ENCODE results near the gene JPT1. TPM values are rescaled to one million over a fixed set of nuclear protein-coding genes. Genes with fewer than 3 reads are reported as not detected.
A peak's percentile ranks its signal among the peaks of the same experiment; 100 is the strongest.

JPT1 gene
- total RNA-seq, 1 donor from 2014 or later = 271 TPM

DNA sequence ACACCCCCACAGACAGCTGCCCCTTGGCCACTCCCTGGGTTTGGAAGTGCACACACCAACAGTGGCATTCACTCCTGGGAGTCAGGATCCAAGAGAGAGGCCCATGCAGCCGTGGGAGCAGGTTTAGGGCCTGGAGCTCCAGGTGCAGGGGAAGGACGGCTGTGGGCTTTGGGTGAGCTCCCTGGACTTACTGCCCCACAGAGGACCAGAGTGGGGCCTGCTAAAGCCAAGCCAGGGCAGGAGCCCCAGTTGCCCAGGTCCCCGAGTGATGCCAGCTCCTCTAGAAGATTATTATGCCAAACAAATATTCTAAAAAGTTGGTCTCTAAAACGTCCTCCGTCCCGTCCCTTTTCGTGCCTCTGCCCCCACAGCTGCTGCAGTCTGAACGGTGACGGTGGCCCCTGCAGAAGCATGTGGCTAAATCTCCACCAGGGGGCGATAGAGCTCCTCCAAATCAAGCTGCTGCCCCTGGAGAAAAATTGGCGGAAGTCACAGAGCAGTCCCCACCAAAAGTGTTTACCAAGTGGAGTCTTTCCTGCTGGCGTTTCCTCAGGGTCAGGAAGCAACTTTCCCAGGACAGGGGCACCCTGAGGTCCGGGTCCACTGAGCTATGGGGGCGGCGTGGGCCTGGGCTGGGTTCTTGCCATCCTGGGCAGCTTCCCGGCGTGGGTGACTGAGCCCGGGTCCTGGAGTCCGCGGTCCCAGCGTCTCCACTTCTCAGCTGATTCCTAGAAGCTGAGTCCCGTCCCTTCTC lies 40.3 kb downstream of the JPT1 start:
- Mint-ChIP-seq H3K9me3 (no peaks in the 10 kb centered on the region), H3K4me3 (peak overlapping the region; percentile 89), H3K27ac (peak overlapping the region; percentile 90), H3K36me3 (ENCODE audit: low read depth) (peaks cover 28% of the 10 kb centered on the region), H3K27me3 (no peaks in the 10 kb centered on the region), H3K4me1 (peaks cover 33% of the 10 kb centered on the region)
- peak; percentile 96 for DNase-seq
- intact Hi-C loops (cut with micrococcal nuclease) = loop anchor here (1.0 to 10.0 kb wide), 5 partner anchors 17 to 149 kb away; partner anchors contain the start of genes JPT1 and NT5C

DNA sequence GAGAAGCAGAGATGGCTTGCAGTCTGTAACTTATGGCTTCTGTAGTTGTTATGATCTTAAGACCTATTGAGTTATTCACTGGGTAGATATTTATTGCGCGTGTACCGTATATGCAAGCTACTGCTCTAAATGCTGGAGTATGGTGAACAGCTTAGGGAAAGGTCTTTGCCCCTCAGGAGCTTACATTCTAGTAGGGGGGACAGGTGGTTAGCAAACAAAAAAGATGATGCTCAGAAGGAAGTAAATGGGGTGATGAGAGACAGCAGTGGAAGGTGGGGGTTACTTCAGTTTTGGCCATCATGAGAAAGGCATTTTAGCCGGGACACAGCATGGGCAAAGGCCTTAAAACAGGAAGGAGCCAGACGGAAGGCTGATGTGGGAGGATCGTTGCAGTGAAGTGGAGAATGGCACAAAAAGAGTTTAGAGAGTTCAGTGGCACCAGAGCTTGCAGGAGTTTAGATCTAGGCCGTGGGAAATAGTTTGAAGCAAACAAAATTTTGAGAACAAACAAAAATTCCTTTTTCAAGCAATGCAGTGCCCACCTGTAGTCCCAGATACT lies 42.5 kb downstream of the JPT1 start:
- no peak for DNase-seq
- Mint-ChIP-seq H3K27ac (peak overlapping the region; percentile 80), H3K4me3 (peak overlapping the region; percentile 94), H3K36me3 (ENCODE audit: low read depth) (peaks cover 18% of the 10 kb centered on the region), H3K4me1 (peaks cover 34% of the 10 kb centered on the region), H3K27me3 (no peaks in the 10 kb centered on the region), H3K9me3 (no peaks in the 10 kb centered on the region)
- intact Hi-C loops (cut with micrococcal nuclease) = loop anchor here (5.0 to 10.0 kb wide), 2 partner anchors 40 to 147 kb away; partner anchors contain the start of gene JPT1

DNA sequence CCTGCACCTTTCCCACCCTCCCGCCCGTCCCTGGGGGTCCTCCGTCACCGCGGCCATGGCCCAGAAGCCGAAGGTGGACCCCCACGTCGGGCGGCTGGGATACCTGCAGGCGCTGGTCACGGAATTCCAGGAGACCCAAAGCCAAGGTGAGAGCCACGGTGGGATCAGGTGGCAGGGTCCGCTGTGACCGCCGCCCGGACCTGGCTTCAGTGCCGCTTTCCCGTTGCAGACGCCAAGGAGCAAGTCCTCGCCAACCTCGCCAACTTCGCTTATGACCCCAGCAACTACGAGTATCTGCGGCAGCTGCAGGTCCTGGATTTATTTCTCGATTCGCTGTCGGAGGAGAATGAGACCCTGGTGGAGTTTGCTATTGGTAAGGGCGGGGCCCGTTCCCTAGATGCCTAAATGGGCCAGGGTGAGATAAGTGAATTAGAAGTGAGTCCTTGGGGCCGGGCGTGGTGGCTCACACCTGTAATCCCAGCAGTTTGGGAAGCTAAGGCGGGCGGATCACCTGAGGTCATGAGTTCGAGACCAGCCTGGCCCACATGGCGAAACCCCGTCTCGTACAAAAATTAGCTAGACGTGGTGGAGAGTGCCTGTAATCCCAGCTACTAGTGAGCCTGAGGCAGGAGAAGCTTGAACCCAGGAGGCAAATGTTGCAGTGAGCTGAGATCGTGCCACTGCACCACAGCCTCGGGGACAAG lies 43.9 kb downstream of the JPT1 start:
- no peaks in the 10 kb centered on the region for H3K27me3 Mint-ChIP-seq
- H3K36me3 Mint-ChIP-seq (ENCODE audit: low read depth) = peaks cover 15% of the 10 kb centered on the region
- no peaks in the 10 kb centered on the region for H3K9me3 Mint-ChIP-seq
- intact Hi-C loops (cut with micrococcal nuclease) = loop anchor here (5.0 to 10.0 kb wide), 2 partner anchors 42 to 146 kb away; partner anchors contain the start of gene JPT1
- H3K4me3 Mint-ChIP-seq = peak overlapping the region; percentile 94
- H3K4me1 Mint-ChIP-seq = peaks cover 36% of the 10 kb centered on the region
- peak overlapping the region; percentile 81 for H3K27ac Mint-ChIP-seq
- DNase-seq = peak; percentile 74

- DNase-seq = peak; percentile 99
- H3K36me3 Mint-ChIP-seq (ENCODE audit: low read depth) = peaks cover 11% of the 10 kb centered on the region
- intact Hi-C loops (cut with micrococcal nuclease) = loop anchor here (2.0 to 10.0 kb wide), 4 partner anchors 23 to 145 kb away; partner anchors contain the start of genes ATP5PD, JPT1, KCTD2 and SLC16A5
- H3K27me3 Mint-ChIP-seq = no peaks in the 10 kb centered on the region
- no peaks in the 10 kb centered on the region for H3K9me3 Mint-ChIP-seq
- H3K4me3 Mint-ChIP-seq = peak within 1 kb of the TSS; percentile 94
- H3K27ac Mint-ChIP-seq = peak within 1 kb of the TSS; percentile 83
- H3K4me1 Mint-ChIP-seq = peaks cover 31% of the 10 kb centered on the region
Measured at GRCh38 chr17:75109407-75110233, 44.7 kb downstream of the JPT1 start, which contains the start of gene ARMC7. ARMC7 (plus strand) TSS chr17:75109969; CDS start chr17:75110289, 320 bp downstream.

DNA sequence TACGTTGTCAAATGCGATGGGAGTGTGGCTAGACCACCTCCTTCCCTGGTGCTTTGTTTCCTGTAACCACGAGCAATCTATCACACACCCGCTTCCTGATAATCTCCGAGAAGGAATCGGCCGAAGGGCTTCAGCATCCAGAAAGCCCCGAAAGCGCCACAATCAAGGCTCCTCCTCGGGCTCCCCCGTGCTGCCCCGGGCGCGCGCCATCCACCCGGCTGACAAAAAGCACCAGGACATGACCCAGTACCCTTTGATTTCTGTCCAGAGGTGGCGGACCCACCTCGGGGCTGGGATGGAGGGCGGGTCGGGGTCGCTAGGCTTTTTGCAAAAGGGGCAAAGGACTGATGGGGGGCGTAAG lies 45.3 kb downstream of the JPT1 start:
- peak overlapping the region; percentile 94 for H3K4me3 Mint-ChIP-seq
- no peaks in the 10 kb centered on the region for H3K27me3 Mint-ChIP-seq
- H3K4me1 Mint-ChIP-seq = peaks cover 25% of the 10 kb centered on the region
- peak overlapping the region; percentile 41 for H3K27ac Mint-ChIP-seq
- H3K9me3 Mint-ChIP-seq = no peaks in the 10 kb centered on the region
- intact Hi-C loops (cut with micrococcal nuclease) = loop anchor here (2.0 kb wide), 2 partner anchors 22 to 62 kb away; partner anchors contain the start of genes ATP5PD, KCTD2 and SLC16A5
- DNase-seq = no peak
- peaks cover 8% of the 10 kb centered on the region for H3K36me3 Mint-ChIP-seq (ENCODE audit: low read depth)

GRCh38 chr17:75108193-75108592 lies 46.1 kb downstream of the JPT1 start:
- H3K4me1 Mint-ChIP-seq = peaks cover 21% of the 10 kb centered on the region
- H3K9me3 Mint-ChIP-seq = no peaks in the 10 kb centered on the region
- H3K27me3 Mint-ChIP-seq = no peaks in the 10 kb centered on the region
- intact Hi-C loops (cut with micrococcal nuclease) = loop anchor here (2.0 kb wide), 2 partner anchors 21 to 61 kb away; partner anchors contain the start of genes ATP5PD, KCTD2 and SLC16A5
- H3K27ac Mint-ChIP-seq = no peak overlapping the region
- H3K4me3 Mint-ChIP-seq = peak overlapping the region; percentile 94
- no peak for DNase-seq
- peaks cover 7% of the 10 kb centered on the region for H3K36me3 Mint-ChIP-seq (ENCODE audit: low read depth)

DNA sequence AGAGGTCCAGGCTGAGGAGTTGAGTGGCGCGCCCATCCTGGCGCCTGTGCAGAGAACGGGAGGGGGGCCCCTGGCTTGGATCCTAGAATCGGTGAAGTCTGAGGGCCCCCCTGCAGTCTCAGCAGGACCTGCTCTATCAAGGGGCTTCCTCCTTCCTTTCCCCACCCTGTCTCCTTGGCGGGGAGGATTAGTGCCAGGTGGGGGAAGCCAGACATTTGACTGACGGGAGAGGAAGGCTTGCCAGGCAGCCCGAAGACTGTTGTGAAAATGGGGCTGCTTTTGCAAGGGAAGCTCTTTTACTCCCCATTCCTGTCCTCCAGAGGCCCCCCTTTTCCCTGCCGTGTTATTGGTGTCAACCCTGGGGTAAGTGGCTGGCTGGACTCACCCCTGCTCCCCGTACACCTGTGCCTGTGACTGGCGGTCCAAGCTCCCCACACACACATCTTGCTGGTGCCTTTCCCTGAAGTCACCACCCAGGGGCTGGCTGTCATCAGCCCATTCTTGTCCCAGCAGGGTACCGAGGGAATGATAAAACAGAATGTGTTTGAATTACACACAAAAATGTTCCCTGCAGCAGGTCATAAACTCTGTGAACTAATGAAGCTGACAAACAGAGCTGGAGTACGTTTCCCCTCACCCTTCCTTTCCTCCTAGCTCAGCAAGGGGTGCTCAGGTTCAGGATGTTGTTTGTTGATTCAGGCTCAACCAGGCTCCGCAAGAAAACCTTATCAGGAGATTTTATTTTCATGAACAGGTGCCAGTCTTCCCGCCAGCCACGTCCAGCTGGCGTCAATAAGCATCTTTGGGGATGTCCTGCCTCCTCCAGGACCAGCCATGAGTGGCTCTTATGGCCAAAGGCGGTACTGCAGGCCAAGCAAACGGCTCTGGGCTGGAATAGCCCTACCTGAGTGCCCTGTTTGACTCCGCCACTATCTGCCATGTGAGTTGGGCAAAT lies 48.9 kb downstream of the JPT1 start:
- Mint-ChIP-seq H3K27ac (no peak overlapping the region), H3K4me1 (peaks cover 11% of the 10 kb centered on the region), H3K27me3 (no peaks in the 10 kb centered on the region), H3K9me3 (no peaks in the 10 kb centered on the region), H3K4me3 (no peak overlapping the region), H3K36me3 (ENCODE audit: low read depth) (peaks cover 3% of the 10 kb centered on the region)
- intact Hi-C loops (cut with micrococcal nuclease) = no loop called here
- peak; percentile 73 for DNase-seq

DNA sequence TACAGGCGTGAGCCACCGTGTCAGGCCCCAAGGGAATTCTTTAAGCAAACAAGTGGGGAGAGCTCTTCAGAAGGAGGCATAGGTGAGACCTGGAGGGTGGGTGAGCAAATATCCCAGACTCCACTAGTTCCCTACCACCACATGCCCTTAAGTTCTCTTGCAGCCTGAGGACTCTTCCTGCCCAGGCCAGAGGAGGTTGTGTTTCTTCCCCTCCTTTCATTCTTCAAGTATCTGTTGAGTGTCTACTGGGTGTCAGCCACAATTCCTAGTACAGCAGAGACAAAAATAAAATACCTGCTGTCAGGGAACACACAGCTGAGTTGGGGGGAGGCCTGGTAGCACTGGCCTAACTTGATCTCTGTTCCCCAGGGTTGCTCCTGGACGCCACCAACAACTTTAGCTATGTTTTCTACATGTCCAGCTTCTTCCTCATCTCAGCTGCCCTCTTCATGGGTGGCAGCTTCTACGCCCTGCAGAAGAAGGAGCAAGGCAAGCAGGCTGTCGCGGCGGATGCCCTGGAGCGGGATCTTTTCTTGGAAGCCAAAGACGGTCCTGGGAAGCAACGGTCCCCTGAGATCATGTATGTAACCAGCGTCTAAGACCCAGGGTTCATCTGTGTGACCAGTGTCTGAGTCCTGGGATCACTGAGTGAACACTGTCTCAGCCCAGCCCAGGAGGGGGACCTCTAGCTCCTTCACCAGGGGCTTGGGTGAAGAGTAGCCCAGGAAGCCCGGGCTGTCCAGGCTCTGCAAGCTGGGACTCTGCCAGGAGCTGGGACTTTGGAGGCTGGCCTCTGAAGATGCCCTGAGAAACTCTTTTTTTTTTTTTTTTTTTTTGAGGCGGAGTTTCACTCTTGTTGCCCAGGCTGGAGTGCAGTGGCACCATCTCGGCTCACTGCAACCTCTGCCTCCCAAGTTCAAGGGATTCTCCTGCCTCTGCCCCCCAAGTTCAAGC lies 50.4 kb downstream of the JPT1 start:
- Mint-ChIP-seq H3K27ac (no peak overlapping the region), H3K4me1 (peaks cover 6% of the 10 kb centered on the region), H3K9me3 (no peaks in the 10 kb centered on the region), H3K27me3 (no peaks in the 10 kb centered on the region), H3K36me3 (ENCODE audit: low read depth) (peaks cover 3% of the 10 kb centered on the region), H3K4me3 (no peak overlapping the region)
- DNase-seq = no peak
- intact Hi-C loops (cut with micrococcal nuclease) = no loop called here

- intact Hi-C loops (cut with micrococcal nuclease) = no loop called here
- no peak overlapping the region for H3K4me3 Mint-ChIP-seq
- no peaks in the 10 kb centered on the region for H3K27me3 Mint-ChIP-seq
- peaks cover 6% of the 10 kb centered on the region for H3K36me3 Mint-ChIP-seq (ENCODE audit: low read depth)
- H3K4me1 Mint-ChIP-seq = peaks cover 2% of the 10 kb centered on the region
- DNase-seq = no peak
- H3K9me3 Mint-ChIP-seq = no peaks in the 10 kb centered on the region
- no peak overlapping the region for H3K27ac Mint-ChIP-seq
Measured at GRCh38 chr17:75102385-75102821, 51.9 kb downstream of the JPT1 start.

GRCh38 chr17:75099881-75100595 lies 54.3 kb downstream of the JPT1 start:
- no peak overlapping the region for H3K27ac Mint-ChIP-seq
- no peak overlapping the region for H3K4me3 Mint-ChIP-seq
- DNase-seq = no peak
- intact Hi-C loops (cut with micrococcal nuclease) = no loop called here
- H3K9me3 Mint-ChIP-seq = no peaks in the 10 kb centered on the region
- H3K36me3 Mint-ChIP-seq (ENCODE audit: low read depth) = peaks cover 6% of the 10 kb centered on the region
- no peaks in the 10 kb centered on the region for H3K27me3 Mint-ChIP-seq
- no peaks in the 10 kb centered on the region for H3K4me1 Mint-ChIP-seq

DNA sequence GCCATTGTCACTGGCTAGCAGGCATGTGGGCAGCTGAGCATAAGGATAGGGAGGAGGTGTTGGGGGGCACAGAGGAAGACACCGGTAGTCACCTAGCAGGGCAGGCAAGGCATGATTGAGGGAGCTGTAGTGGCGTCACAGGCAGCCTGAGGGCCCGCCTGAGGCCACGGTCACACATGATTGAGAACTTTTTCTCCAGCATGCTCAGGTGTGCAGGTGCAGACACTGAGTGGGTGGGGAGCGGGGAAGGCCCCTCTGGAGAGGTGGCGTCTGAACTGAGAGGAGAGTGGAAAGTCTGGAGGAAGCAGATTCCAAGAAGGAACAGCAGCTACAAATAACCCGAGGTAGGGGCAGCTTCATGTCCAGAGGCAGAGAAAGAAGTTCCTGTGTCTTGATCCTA lies 55.5 kb downstream of the JPT1 start:
- no peaks in the 10 kb centered on the region for H3K4me1 Mint-ChIP-seq

More for the DNA sequence above, 55.5 kb downstream of the JPT1 start:
- Mint-ChIP-seq H3K27ac (no peak overlapping the region), H3K4me3 (no peak overlapping the region), H3K9me3 (no peaks in the 10 kb centered on the region), H3K27me3 (no peaks in the 10 kb centered on the region), H3K36me3 (ENCODE audit: low read depth) (peaks cover 6% of the 10 kb centered on the region)
- intact Hi-C loops (cut with micrococcal nuclease) = no loop called here
- no peak for DNase-seq

All from activated CD4-positive, alpha-beta T cell treated with anti-CD3 and anti-CD28 coated beads, Interleukin-2, amount 10 ng/mL, durations not matched to agents 24 days and 14 days (primary cell).